Esophagus squamous epithelium (tissue), 4 donors: ENCODE results near the gene HSBP1L1.

Experiments
- CTCF ChIP-seq, 6 experiments: fragments of 450-650 bp in 4 of 6; fragments of 200-600 bp in 2 of 6; sonication (generic) in 2 of 6; IDR thresholded peaks; one replicate each; pipeline ENCODE4 v1.5.1; 2016 to 2019; ENCODE audit warnings: antibody characterized with exemption in 6 of 6, mild to moderate bottlenecking in 4 of 6, moderate library complexity in 4 of 6
- POLR2A ChIP-seq, 4 donors: fragments of 450-650 bp; IDR thresholded peaks; one replicate each; pipeline ENCODE4 v1.6.1; 2017; ENCODE audit warnings: antibody characterized with exemption in 4 of 4, mild to moderate bottlenecking in 4 of 4, moderate library complexity in 3 of 4

DNA sequence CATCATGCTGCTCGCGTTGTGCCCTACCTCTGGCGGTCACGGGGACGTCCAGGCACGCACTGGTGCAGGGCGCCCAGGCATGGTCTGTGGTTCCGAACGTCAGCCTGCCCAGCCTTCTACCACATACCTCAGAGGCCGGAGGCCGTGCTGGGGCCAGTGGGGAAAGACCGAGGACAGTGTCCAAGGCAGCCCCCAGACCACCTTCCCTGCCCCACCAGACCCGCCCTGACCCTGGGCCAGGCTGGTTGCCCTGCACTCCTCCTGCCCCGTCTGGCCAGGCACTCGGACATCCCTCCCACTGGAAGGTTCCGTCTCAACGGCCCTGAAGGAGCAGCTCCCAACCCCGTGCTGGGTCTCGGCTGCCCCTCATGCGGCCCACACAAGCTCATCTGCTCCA, 45.8 kb upstream of the HSBP1L1 start:
- no peak for TF ChIP-seq CTCF (IDR thresholded peaks at IDR 0.05)
- TF ChIP-seq POLR2A (IDR thresholded peaks at IDR 0.05) = no peak
